ENCODE measurements around the gene NMNAT2.

The NMNAT2 gene

GRCh38 chr1:183206538-183207122 lies 211.6 kb downstream of the NMNAT2 start:
- WGBS: 95% methylated on average over 6 of the region's 6 CpGs
- no peaks in the 10 kb centered on the region for H3K27me3 ChIP-seq (ENCODE audit: insufficient read depth, low read length)
- H3K9ac ChIP-seq (ENCODE audit: low read depth, low read length): no peak overlapping the region
- H3K4me1 ChIP-seq (ENCODE audit: insufficient read depth, low read length): no peaks in the 10 kb centered on the region
- no peak overlapping the region for H3K4me3 ChIP-seq (ENCODE audit: low read length)
- no peaks in the 10 kb centered on the region for H3K9me3 ChIP-seq (ENCODE audit: insufficient read depth, low read depth, low read length)
- no peaks in the 10 kb centered on the region for H3K36me3 ChIP-seq (ENCODE audit: insufficient read depth, low read length)
- no peak overlapping the region for H3K27ac ChIP-seq (ENCODE audit: low read depth, low read length)

DNA sequence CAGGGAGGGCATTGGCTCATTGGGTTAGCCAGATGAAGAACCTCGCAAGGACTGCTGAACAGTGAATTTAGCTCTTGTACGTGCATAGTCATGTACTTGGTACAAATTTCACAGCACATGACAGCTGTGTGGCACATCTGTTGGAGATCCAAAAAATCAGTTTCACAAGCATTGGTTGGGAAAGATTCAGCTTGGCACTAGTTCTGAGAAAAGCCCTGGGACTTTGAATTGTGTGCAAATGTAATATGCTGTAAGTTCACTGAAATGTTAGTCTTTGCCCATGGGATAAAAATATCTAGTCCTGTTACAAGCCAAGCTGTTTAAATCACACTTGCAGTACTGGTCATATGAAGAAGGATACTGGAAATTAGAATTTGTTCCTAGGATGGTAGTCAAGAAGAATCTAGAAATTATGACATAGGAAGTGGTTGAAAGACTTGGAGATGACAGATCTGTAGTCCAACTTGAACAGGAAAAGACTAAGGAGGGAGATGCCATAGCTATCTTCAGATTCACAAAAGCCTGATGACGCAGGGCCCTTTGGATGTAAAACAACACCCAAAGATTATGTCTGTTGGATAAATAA lies 212.9 kb downstream of the NMNAT2 start:
- no peak overlapping the region for H3K9ac ChIP-seq (ENCODE audit: low read depth, low read length)
- no peaks in the 10 kb centered on the region for H3K9me3 ChIP-seq (ENCODE audit: insufficient read depth, low read depth, low read length)
- WGBS: 91% methylated on average over 3 of the region's 3 CpGs
- no peak overlapping the region for H3K27ac ChIP-seq (ENCODE audit: low read depth, low read length)
- no peaks in the 10 kb centered on the region for H3K36me3 ChIP-seq (ENCODE audit: insufficient read depth, low read length)
- H3K27me3 ChIP-seq (ENCODE audit: insufficient read depth, low read length): no peaks in the 10 kb centered on the region
- H3K4me3 ChIP-seq (ENCODE audit: low read length): no peak overlapping the region
- H3K4me1 ChIP-seq (ENCODE audit: insufficient read depth, low read length): peaks cover 4% of the 10 kb centered on the region; the same call in 1 of the 2 replicates

- no peak overlapping the region for H3K4me3 ChIP-seq (ENCODE audit: low read length)
- 67% methylated on average over 1 of the region's 3 CpGs for WGBS
- H3K4me1 ChIP-seq (ENCODE audit: insufficient read depth, low read length): peaks cover 4% of the 10 kb centered on the region; the same call in 1 of the 2 replicates
- H3K9me3 ChIP-seq (ENCODE audit: insufficient read depth, low read depth, low read length): no peaks in the 10 kb centered on the region
- H3K9ac ChIP-seq (ENCODE audit: low read depth, low read length): no peak overlapping the region
- H3K27me3 ChIP-seq (ENCODE audit: insufficient read depth, low read length): no peaks in the 10 kb centered on the region
- H3K36me3 ChIP-seq (ENCODE audit: insufficient read depth, low read length): no peaks in the 10 kb centered on the region
- H3K27ac ChIP-seq (ENCODE audit: low read depth, low read length): no peak overlapping the region
Measured at GRCh38 chr1:183203094-183203493, 215.1 kb downstream of the NMNAT2 start.

DNA sequence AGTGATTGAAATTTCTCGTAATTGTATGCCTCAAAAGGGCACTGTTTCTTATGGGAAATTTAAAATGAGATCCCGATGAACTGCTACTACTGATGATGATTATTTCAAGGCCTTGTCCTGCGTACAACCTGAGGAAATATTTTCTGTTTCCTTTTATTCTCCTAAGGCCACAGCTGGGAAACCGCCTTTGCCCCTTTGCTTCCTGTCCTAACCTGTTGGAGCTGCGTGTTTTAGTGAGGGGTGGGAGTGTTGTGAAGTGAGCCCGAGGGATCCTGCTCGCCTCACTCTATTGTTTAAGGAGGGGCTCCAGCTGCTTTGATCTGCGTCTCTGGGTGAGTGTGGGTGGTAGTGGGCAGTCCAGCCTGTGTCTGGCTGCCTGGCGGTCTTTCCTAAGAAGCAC lies 217.7 kb downstream of the NMNAT2 start:
- H3K36me3 ChIP-seq (ENCODE audit: insufficient read depth, low read length): no peaks in the 10 kb centered on the region
- no peak overlapping the region for H3K4me3 ChIP-seq (ENCODE audit: low read length)
- peaks cover 9% of the 10 kb centered on the region for H3K4me1 ChIP-seq (ENCODE audit: insufficient read depth, low read length)
- no peak overlapping the region for H3K27ac ChIP-seq (ENCODE audit: low read depth, low read length)
- no peaks in the 10 kb centered on the region for H3K27me3 ChIP-seq (ENCODE audit: insufficient read depth, low read length)
- WGBS: 76% methylated on average over 9 of the region's 9 CpGs
- no peak overlapping the region for H3K9ac ChIP-seq (ENCODE audit: low read depth, low read length)
- H3K9me3 ChIP-seq (ENCODE audit: insufficient read depth, low read depth, low read length): no peaks in the 10 kb centered on the region

DNA sequence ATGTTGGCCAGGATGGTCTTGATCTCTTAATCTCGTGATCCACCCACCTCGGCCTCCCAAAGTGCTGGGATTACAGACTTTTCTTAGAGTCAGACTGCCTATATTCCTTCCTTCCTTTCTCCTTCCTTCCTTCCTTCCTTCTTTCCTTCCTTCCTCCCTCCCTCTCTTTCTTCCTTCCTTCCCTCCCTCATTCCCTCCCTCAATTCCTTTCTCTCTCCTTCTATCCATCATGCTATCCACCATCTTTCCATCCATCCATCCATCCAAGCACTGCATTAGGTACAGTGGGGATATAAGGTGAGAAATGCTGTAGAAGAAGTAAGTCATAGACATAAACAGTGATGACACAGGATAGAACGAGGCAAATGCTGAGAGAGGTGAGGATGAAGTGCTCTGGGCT lies 218.9 kb downstream of the NMNAT2 start:
- H3K9me3 ChIP-seq (ENCODE audit: insufficient read depth, low read depth, low read length): no peaks in the 10 kb centered on the region
- no peak overlapping the region for H3K27ac ChIP-seq (ENCODE audit: low read depth, low read length)
- H3K4me3 ChIP-seq (ENCODE audit: low read length): no peak overlapping the region
- no peak overlapping the region for H3K9ac ChIP-seq (ENCODE audit: low read depth, low read length)
- WGBS: 92% methylated on average over 3 of the region's 3 CpGs
- no peaks in the 10 kb centered on the region for H3K36me3 ChIP-seq (ENCODE audit: insufficient read depth, low read length)
- peaks cover 20% of the 10 kb centered on the region for H3K4me1 ChIP-seq (ENCODE audit: insufficient read depth, low read length)
- H3K27me3 ChIP-seq (ENCODE audit: insufficient read depth, low read length): no peaks in the 10 kb centered on the region

- Histone ChIP-seq H3K9ac (ENCODE audit: low read depth, low read length) (no peak overlapping the region), H3K27me3 (ENCODE audit: insufficient read depth, low read length) (no peaks in the 10 kb centered on the region), H3K36me3 (ENCODE audit: insufficient read depth, low read length) (no peaks in the 10 kb centered on the region), H3K4me1 (ENCODE audit: insufficient read depth, low read length) (peaks cover 23% of the 10 kb centered on the region), H3K9me3 (ENCODE audit: insufficient read depth, low read depth, low read length) (no peaks in the 10 kb centered on the region), H3K4me3 (ENCODE audit: low read length) (no peak overlapping the region), H3K27ac (ENCODE audit: low read depth, low read length) (no peak overlapping the region)
- WGBS: 93% methylated on average over 9 of the region's 9 CpGs
Measured at GRCh38 chr1:183198463-183198862, 219.7 kb downstream of the NMNAT2 start.
